ENCODE measurements around the gene C8G. TPM values are rescaled to one million over a fixed set of nuclear protein-coding genes. Genes with fewer than 3 reads are reported as not detected.

Gene C8G
- total RNA-seq, 1 experiment from 2014 or later, result 2.1 TPM

- H4K20me1 ChIP-seq (ENCODE audit: insufficient read depth), result no peaks in the 10 kb centered on the region
- no peak for ATAC-seq
- H2AFZ ChIP-seq (ENCODE audit: low read depth, low read length, poor library complexity, severe bottlenecking), result no peak overlapping the region
- H3K9ac ChIP-seq (ENCODE audit: low read length), result no peak overlapping the region
- RAD21 ChIA-PET (ENCODE audit: low non-redundant PET in 1 of 2, low total read pairs in 2 of 2, uncharacterized antibody in 2 of 2, unreplicated experiment in 2 of 2), result no interaction called here
- no peak for TF ChIP-seq JUND (IDR thresholded peaks at IDR 0.05)
- TF ChIP-seq SP1 (IDR thresholded peaks at IDR 0.05; ENCODE audit: low read depth), result no peak
- no peak for TF ChIP-seq MAX (IDR thresholded peaks at IDR 0.05)
- TF ChIP-seq ZBTB33 (IDR thresholded peaks at IDR 0.05; ENCODE audit: extremely low read depth, insufficient replicate concordance, low read length), result no peak
- H3K79me2 ChIP-seq (ENCODE audit: insufficient read depth, low read length), result no peaks in the 10 kb centered on the region
- peaks cover 17 to 41% of the 10 kb centered on the region in 2 experiments; a peak in 3 of 4 replicates for H3K36me3 ChIP-seq (ENCODE audit: control insufficient read depth in 1 of 2, insufficient read depth in 2 of 2, low read length in 2 of 2)
- CTCF ChIA-PET, result no interaction called here
- H3K4me3 ChIP-seq (replicated peaks in 1 of 2; ENCODE audit: low read depth in 1 of 2, low read length in 2 of 2), result no peak overlapping the region
- no peaks in the 10 kb centered on the region for H3K9me2 ChIP-seq (ENCODE audit: insufficient read depth)
- intact Hi-C loops (cut with micrococcal nuclease), result no loop called here
- H3K4me2 ChIP-seq (ENCODE audit: low read length), result no peak overlapping the region
- DNase-seq (ENCODE audit: low read depth, low spot score), result no peak
- POLR2A ChIA-PET, result no interaction called here
- no peaks in the 10 kb centered on the region for H3K27me3 ChIP-seq (ENCODE audit: insufficient read depth, low read length)
- H3K4me1 ChIP-seq (ENCODE audit: control insufficient read depth in 1 of 2, insufficient read depth in 2 of 2, low read length in 2 of 2), result no peaks in the 10 kb centered on the region
- no peaks in the 10 kb centered on the region for H3K9me3 ChIP-seq (ENCODE audit: control insufficient read depth in 1 of 2, insufficient read depth in 1 of 2, low read depth in 1 of 2, low read length in 2 of 2)
- H3K27ac ChIP-seq (ENCODE audit: low read depth, low read length), result no peak overlapping the region
- BruUV-seq (replicated peaks), result no TSS peak
These were observed 23.7 kb upstream of the C8G start for GRCh38 chr9:136921307-136921706.

GRCh38 chr9:136921718-136922117 is 23.3 kb upstream of the C8G start:
- DNase-seq (ENCODE audit: low read depth, low spot score) (no peak), ATAC-seq (no peak)
- TF ChIP-seq SRF (IDR thresholded peaks at IDR 0.05; ENCODE audit: low read depth) (no peak), SIN3A (IDR thresholded peaks at IDR 0.05; ENCODE audit: low read depth) (no peak), SP1 (IDR thresholded peaks at IDR 0.05; ENCODE audit: low read depth) (no peak), EGR1 (IDR thresholded peaks at IDR 0.05; ENCODE audit: low read depth) (no peak), ZNF274 (IDR thresholded peaks at IDR 0.05; ENCODE audit: low read depth, low read length) (no peak), POLR2AphosphoS5 (IDR thresholded peaks at IDR 0.05; ENCODE audit: low read depth, low read length) (no peak), FOSL1 (IDR thresholded peaks at IDR 0.05; ENCODE audit: low read depth) (no peak), ZBTB33 (IDR thresholded peaks at IDR 0.05; ENCODE audit: extremely low read depth, insufficient replicate concordance, low read length) (no peak), POLR2A (IDR thresholded peaks at IDR 0.05; ENCODE audit: borderline replicate concordance, extremely low read depth, insufficient read depth, insufficient read length) (no peak), JUND (IDR thresholded peaks at IDR 0.05) (no peak), CBX3 (IDR thresholded peaks at IDR 0.05; ENCODE audit: low read depth) (no peak), ZFX (IDR thresholded peaks at IDR 0.05) (no peak), RAD21 (IDR thresholded peaks at IDR 0.05; ENCODE audit: low read depth) (no peak), ATF3 (IDR thresholded peaks at IDR 0.05) (no peak), YY1 (IDR thresholded peaks at IDR 0.05; ENCODE audit: extremely low read depth, insufficient replicate concordance, low read depth, low read length) (no peak)
- Histone ChIP-seq H3K4me3 (replicated peaks in 1 of 2; ENCODE audit: low read depth in 1 of 2, low read length in 2 of 2) (no peak overlapping the region), H2AFZ (ENCODE audit: low read depth, low read length, poor library complexity, severe bottlenecking) (no peak overlapping the region), H3K9me2 (ENCODE audit: insufficient read depth) (no peaks in the 10 kb centered on the region), H3K79me2 (ENCODE audit: insufficient read depth, low read length) (no peaks in the 10 kb centered on the region), H3K9me3 (ENCODE audit: control insufficient read depth in 1 of 2, insufficient read depth in 1 of 2, low read depth in 1 of 2, low read length in 2 of 2) (no peaks in the 10 kb centered on the region), H3K27ac (ENCODE audit: low read depth, low read length) (no peak overlapping the region), H3K4me1 (ENCODE audit: control insufficient read depth in 1 of 2, insufficient read depth in 2 of 2, low read length in 2 of 2) (no peaks in the 10 kb centered on the region), H3K4me2 (ENCODE audit: low read length) (no peak overlapping the region), H3K36me3 (ENCODE audit: control insufficient read depth in 1 of 2, insufficient read depth in 2 of 2, low read length in 2 of 2) (peaks cover 17 to 38% of the 10 kb centered on the region in 2 experiments; a peak in 3 of 4 replicates), H3K27me3 (ENCODE audit: insufficient read depth, low read length) (no peaks in the 10 kb centered on the region), H3K9ac (ENCODE audit: low read length) (no peak overlapping the region), H4K20me1 (ENCODE audit: insufficient read depth) (no peaks in the 10 kb centered on the region)
- intact Hi-C loops (cut with micrococcal nuclease), result no loop called here
- POLR2A ChIA-PET, result no interaction called here
- no TSS peak for BruUV-seq (replicated peaks)
- RAD21 ChIA-PET (ENCODE audit: low non-redundant PET in 1 of 2, low total read pairs in 2 of 2, uncharacterized antibody in 2 of 2, unreplicated experiment in 2 of 2), result no interaction called here
- CTCF ChIA-PET, result no interaction called here
